HFF-Myc (cell line): ENCODE results near the gene LRRFIP1.

Source experiments
- DNase-seq: peaks from one replicate; pipeline ENCODE4 v3.0.0-alpha.2; 2011; ENCODE audit warnings: low read depth; ENCODE audit errors: extremely low read depth
- H3K4me3 ChIP-seq: replicated peaks from 2 replicates; pipeline ENCODE4 v1.5.1; 2011; ENCODE audit warnings: low read depth, mild to moderate bottlenecking, control low read depth, low read length
- TF ChIP-seq, protein P1 (sequence below): IDR thresholded peaks from 2 replicates; pipeline ENCODE4 v1.5.1; 2012; ENCODE audit warnings: mild to moderate bottlenecking, low read depth, low read length, control low read depth; ENCODE audit errors: missing control alignments

The LRRFIP1 gene, protein sequence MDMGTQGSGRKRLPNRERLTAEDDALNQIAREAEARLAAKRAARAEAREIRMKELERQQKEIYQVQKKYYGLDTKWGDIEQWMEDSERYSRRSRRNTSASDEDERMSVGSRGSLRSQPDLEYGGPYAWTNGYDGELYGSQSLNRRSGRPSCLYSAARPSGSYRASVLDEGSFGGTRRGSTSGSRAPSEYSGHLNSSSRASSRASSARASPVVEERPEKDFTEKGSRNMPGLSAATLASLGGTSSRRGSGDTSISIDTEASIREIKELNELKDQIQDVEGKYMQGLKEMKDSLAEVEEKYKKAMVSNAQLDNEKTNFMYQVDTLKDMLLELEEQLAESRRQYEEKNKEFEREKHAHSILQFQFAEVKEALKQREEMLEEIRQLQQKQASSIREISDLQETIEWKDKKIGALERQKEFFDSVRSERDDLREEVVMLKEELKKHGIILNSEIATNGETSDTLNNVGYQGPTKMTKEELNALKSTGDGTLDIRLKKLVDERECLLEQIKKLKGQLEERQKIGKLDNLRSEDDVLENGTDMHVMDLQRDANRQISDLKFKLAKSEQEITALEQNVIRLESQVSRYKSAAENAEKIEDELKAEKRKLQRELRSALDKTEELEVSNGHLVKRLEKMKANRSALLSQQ

DNA sequence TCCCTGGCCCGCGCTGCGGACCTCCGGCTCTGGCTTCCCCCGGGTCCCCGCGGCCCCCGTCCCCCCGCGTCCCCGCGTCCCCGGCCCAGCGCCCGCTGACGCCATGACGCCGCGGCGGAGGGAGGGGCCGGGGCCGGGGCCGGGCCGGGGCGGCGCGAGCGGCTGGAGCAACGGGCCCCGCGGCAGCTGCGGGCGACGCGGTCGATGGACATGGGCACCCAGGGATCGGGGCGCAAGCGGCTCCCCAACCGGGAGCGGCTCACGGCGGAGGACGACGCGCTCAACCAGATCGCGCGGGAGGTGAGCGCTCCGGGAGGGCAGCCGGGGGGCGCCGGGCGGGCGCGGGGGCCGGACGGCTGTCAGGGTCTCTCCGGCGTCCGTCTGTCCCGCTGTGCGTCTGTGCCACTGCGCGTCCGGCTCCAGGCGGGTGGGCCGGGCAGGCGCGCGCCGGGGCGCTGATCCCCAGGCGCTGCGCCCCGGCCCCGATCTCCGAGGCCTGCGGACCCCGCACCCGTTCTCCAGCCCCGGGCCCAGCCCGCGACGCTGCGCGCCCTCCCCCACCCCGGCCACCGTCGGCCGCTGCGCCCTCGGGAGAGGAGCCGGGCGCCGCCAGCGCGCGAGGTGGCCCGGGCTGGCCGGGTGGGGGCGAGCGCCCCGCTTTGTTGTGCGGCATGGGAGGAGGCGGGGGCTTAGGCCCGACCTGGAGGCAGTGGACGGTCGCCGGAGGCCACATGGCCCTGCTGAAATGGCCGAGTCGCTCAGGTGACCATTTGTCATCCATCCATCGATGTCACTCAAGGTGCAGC, at the start of gene LRRFIP1:
Gene LRRFIP1 (plus strand): TSS at position 147 of the 806 bp plus-strand sequence. CDS start 58 bp downstream, at position 205.
- H3K4me3 ChIP-seq: peak within 1 kb of the TSS; percentile 62
- DNase-seq: no peak
- TF ChIP-seq, protein P1, sequence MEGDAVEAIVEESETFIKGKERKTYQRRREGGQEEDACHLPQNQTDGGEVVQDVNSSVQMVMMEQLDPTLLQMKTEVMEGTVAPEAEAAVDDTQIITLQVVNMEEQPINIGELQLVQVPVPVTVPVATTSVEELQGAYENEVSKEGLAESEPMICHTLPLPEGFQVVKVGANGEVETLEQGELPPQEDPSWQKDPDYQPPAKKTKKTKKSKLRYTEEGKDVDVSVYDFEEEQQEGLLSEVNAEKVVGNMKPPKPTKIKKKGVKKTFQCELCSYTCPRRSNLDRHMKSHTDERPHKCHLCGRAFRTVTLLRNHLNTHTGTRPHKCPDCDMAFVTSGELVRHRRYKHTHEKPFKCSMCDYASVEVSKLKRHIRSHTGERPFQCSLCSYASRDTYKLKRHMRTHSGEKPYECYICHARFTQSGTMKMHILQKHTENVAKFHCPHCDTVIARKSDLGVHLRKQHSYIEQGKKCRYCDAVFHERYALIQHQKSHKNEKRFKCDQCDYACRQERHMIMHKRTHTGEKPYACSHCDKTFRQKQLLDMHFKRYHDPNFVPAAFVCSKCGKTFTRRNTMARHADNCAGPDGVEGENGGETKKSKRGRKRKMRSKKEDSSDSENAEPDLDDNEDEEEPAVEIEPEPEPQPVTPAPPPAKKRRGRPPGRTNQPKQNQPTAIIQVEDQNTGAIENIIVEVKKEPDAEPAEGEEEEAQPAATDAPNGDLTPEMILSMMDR: no peak

DNA sequence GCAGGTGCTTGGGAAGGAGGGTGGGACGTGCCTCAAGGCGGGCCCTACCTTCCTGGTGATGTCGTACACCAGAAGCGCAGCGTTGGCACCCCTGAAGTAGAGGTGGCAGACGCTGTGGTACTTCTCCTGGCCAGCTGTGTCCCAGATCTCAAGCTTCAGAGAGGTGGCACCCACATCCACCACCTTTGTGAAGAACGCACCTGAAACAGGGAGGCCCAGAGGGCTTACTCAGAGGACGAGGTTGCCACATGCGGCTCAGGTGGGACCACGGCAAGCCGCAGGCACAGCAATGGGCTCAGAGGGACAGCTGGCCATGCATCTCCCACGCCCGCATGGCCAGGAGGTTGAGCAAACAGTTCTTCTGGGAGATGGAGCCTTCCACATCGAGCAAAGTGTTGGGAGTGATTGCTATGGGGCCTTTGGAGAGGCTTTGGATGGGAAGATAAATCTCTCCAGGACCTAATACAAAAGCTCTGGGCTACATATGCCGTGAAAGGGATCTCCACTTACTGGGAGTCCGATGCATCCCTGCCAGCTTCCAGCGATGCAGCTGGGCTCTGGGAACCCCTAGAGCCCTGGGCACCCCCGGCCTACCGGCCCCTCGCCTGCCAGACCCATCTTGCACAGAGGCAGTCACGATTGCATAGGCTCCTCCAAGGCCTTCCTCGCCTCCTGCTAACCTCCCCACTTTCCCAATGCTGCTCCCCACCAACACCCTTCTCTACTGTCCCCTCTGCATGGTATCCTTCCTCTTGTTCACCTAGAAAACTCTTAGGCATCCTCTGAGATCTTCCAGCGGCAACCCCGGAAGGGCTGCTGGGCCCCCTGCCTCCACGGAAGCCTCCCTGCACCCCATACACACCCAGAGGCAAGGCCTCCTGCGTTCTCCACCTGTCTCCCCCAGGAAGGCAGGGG, 49.2 kb upstream of the LRRFIP1 start:
- no peak overlapping the region for H3K4me3 ChIP-seq
- DNase-seq: no peak
- TF ChIP-seq, protein P1: no peak

DNA sequence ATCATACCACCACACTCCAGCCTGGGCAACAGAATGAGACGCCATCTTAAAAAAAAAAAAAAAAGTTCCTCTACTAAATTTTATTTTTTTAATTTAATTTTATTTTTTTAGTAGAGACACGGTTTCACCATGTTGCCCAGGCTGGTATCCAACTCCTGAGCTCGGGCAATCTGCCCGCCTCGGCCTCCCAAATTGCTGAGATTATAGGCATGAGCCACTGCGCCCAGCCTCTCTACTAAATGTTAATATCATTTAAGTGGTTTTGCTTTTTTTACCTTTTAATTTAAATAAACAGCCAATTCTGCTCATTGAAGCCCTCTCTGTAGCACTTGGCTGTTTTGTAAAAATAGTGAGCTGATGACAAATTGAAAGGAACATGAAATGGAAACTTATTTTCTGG, 46.1 kb upstream of the LRRFIP1 start:
- H3K4me3 ChIP-seq: no peak overlapping the region
- DNase-seq: no peak
- TF ChIP-seq, protein P1: no peak

DNA sequence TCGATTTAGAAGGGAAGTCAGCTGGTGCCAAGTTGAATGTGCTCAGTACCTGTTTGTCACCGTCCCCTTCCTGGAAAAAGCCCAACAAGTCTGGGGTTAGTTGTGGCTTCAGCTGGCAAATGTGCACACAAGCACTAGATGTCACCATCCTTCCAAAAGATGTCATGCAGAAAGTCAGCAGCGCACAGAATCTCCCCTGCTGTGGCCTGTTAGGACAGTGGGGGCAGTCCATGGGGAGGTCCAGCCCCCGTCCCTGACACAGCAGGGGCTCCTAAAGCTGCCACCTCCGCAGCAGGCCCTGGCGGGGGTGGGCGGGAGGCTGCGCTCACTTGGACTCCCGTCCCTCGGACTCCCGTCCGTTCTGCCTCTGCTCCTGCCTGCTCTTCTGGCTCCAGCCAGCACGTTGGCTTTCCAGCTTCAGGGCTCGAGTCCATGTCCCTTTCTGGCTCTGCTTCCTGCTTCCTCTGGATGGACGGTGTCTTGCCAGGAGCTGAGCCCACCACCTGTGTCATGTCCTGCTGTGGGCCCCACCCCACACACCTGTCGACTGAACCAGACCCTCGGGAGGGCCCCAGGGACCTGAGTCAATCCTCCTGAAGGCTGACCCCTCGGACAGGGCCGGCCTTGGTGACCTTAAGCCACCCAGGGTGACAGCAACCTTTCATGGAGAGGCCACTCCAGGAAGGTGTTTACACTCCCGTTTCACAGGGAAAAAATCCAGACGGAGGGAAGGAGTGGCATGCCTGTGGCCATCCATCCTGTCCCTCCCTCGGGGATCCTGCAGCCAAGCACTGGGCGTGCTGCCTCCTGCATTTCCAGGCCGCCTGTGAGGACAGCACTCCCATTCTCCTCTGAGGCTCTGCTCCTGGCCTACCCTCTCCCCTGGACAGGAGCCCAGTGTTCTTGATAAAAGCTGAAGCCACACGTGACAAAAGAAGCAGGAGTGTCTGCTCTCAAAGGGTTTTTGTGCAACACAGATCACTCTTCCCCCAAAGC, 45.3 kb upstream of the LRRFIP1 start:
- DNase-seq: no peak
- TF ChIP-seq, protein P1: peak; percentile 49
- no peak overlapping the region for H3K4me3 ChIP-seq

DNA sequence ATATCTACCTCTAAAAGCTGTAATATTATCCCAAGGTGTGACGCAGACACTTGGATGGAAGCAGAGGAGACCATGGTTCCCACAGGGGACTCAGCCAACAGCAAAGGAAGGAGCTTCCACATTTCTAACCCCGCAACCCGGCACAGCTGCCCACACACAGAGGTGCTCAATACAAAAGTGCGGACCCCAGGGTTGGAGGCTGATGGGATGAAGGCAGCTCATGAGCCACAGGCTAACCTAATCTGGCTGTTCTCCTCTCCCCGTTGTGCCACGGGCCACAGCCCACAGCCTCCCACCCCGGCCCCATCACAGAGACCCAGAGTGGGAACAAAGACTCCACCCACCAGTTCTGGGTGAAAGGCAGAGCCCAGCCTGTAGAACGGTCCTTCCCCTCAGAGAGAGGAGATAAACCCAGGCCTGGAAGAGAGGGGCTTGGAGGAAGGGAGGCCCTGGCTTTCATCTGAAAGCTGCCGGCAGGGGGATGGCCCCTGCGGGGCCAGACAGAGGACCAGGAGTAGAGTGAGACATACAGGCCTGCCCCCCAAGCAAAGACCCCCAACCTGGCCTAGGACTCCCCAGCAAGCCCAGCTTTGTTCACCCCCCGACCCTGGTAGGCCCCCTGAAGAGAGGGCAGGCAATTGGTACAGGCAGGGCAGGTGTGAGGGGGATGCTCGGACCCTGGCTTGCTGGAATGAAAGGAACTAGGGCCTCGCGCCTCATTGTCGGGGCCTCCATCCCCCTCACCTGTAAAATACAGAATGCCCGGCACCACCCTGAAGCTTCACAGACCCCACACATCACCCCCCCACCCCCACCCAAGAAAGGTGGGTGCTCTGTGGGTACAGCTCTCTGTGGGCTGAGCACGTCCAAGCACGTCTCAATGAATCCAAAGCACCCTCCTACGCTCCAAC, 43.7 kb upstream of the LRRFIP1 start:
- H3K4me3 ChIP-seq: no peak overlapping the region
- TF ChIP-seq, protein P1: no peak
- no peak for DNase-seq
